NCI-H1930 (cell line): ENCODE results near the gene COLEC11.

ENCODE experiments used
- DNase-seq, 2 experiments: peaks; one replicate each; lab custom pipeline; 2025; lab: John Stamatoyannopoulos, UW

COLEC11 gene

GRCh38 chr2:3639015-3639630, 44.2 kb downstream of the COLEC11 start:
- no peak for DNase-seq

GRCh38 chr2:3639653-3640052, 44.7 kb downstream of the COLEC11 start:
- no peak for DNase-seq

GRCh38 chr2:3641181-3641580, 46.3 kb downstream of the COLEC11 start:
- no peak for DNase-seq

- no peak for DNase-seq
Observed at GRCh38 chr2:3641841-3642421, 47.0 kb downstream of the COLEC11 start.

GRCh38 chr2:3642521-3643215, 47.8 kb downstream of the COLEC11 start:
- DNase-seq: no peak

- no peak for DNase-seq
Observed at GRCh38 chr2:3643371-3644245, 48.7 kb downstream of the COLEC11 start.

GRCh38 chr2:3644246-3644525, 49.3 kb downstream of the COLEC11 start:
- DNase-seq: no peak

- DNase-seq: no peak
Observed at GRCh38 chr2:3644891-3645605, 50.1 kb downstream of the COLEC11 start.

- DNase-seq: no peak
Observed at GRCh38 chr2:3645745-3646389, 51.0 kb downstream of the COLEC11 start.

- no peak for DNase-seq
Observed at GRCh38 chr2:3646446-3646845, 51.5 kb downstream of the COLEC11 start.

GRCh38 chr2:3647246-3647645, 52.3 kb downstream of the COLEC11 start:
- no peak for DNase-seq

- no peak for DNase-seq
Observed at GRCh38 chr2:3647831-3648651, 53.1 kb downstream of the COLEC11 start.

- DNase-seq: no peak
Observed at GRCh38 chr2:3648652-3649177, 53.8 kb downstream of the COLEC11 start.

GRCh38 chr2:3649581-3649980, 54.7 kb downstream of the COLEC11 start:
- DNase-seq: no peak

- no peak for DNase-seq
Observed at GRCh38 chr2:3650140-3650920, 55.4 kb downstream of the COLEC11 start.

GRCh38 chr2:3651691-3652648, 57.1 kb downstream of the COLEC11 start:
- DNase-seq: peak; percentile 84 to 94

GRCh38 chr2:3652896-3653625, 58.1 kb downstream of the COLEC11 start:
- no peak for DNase-seq

- no peak for DNase-seq
Observed at GRCh38 chr2:3654011-3654410, 59.1 kb downstream of the COLEC11 start.
